ENCODE data around the gene CPED1.
A peak's percentile ranks its signal among the peaks of the same experiment; 100 is the strongest.

CPED1 gene

DNA sequence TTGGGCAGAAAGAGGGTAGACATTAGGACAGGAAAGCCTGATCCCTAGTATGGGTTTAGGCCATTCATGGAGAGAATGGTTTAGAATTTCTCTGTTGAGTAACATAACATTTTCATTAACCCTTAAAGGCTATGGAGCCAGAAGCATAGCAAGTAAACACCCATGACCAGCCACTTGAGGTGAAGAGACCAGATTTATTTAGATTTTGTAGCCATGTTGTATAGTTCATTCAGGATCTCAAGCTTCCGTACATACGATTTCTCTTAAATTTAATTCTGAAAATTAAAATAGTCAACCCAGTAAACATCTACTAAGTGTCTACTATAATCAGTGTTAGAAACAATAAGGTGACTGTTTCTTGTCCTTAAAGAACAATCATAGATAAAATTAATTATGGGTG, 51.5 kb downstream of the CPED1 start:
- no peak for FAIRE-seq
- no peak for TF ChIP-seq POLR2A (IDR thresholded peaks at IDR 0.05; ENCODE audit: low read depth, low read length)
- no peak for DNase-seq (ENCODE audit: insufficient read length, low spot score)

DNA sequence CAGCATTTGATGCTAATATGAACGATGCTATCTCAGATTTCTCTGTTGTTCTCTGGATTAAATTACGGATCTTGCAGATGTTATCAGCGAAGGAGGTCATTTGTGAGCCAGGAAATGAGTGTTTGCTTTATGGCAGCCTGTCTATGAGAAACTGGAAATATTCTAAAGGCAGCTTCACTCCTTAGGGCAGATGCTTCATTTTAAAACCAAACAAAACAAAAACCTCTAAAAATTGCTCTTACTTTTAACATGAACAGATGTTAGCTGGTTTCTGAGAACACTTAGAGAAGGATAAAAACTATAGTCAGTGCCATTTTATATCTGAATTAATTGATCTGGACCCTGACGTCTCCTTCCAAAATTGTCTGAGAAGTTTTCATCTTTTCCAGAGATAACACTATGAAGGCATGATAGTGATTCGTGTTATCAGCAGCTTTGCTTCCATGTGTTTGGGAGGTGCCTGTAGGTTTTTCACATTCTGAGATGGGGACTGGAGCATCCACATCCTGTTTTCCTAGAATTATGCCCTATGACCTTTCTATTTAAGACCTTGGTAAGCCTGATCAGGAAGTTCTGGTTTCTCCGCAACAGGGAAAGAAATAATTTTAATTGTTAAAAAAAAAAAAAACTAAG, 53.1 kb downstream of the CPED1 start:
- FAIRE-seq, result no peak
- DNase-seq (ENCODE audit: insufficient read length, low spot score), result no peak
- no peak for TF ChIP-seq POLR2A (IDR thresholded peaks at IDR 0.05; ENCODE audit: low read depth, low read length)

DNA sequence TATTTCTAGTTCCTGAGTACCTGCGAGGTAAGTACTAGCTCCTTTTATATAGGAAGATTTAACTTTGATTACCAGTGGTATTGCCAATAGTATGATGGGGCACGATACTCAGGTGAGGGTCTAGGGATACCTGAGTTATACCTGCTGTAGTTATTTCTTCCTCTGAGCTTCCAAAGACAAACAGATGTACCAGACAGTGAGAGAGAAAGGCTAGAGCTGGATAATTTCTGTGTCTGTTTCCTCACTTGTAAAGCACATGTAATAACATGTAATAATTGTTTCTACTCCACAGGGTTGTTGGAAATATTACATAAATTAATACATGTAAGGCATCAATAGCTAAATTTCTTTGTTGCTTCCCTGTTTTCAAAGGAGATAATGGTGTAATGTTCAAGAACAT, 53.7 kb downstream of the CPED1 start:
- TF ChIP-seq POLR2A (IDR thresholded peaks at IDR 0.05; ENCODE audit: low read depth, low read length), result no peak
- FAIRE-seq, result no peak
- no peak for DNase-seq (ENCODE audit: insufficient read length, low spot score)

DNA sequence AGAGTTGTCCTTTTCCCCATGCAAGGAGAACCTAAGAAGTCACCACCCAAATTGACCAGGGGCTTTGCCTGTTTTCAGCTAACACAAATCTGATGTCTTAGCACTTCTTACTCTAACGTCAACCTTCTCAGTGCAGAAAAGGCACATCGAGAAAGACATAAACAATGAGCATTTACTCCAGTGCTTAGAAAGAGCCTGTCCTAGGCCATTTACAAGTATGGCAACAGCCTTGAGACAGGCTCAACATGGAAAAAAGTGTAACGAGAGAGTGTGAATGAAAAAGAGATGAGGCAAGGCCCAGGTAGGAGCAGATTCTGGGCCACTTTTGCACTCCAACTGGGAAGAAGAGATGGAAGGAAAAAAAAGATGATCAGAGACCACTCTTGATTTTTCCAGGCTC, 54.4 kb downstream of the CPED1 start:
- TF ChIP-seq POLR2A (IDR thresholded peaks at IDR 0.05; ENCODE audit: low read depth, low read length), result no peak
- DNase-seq (ENCODE audit: insufficient read length, low spot score) (no peak), FAIRE-seq (peak; percentile 23)

DNA sequence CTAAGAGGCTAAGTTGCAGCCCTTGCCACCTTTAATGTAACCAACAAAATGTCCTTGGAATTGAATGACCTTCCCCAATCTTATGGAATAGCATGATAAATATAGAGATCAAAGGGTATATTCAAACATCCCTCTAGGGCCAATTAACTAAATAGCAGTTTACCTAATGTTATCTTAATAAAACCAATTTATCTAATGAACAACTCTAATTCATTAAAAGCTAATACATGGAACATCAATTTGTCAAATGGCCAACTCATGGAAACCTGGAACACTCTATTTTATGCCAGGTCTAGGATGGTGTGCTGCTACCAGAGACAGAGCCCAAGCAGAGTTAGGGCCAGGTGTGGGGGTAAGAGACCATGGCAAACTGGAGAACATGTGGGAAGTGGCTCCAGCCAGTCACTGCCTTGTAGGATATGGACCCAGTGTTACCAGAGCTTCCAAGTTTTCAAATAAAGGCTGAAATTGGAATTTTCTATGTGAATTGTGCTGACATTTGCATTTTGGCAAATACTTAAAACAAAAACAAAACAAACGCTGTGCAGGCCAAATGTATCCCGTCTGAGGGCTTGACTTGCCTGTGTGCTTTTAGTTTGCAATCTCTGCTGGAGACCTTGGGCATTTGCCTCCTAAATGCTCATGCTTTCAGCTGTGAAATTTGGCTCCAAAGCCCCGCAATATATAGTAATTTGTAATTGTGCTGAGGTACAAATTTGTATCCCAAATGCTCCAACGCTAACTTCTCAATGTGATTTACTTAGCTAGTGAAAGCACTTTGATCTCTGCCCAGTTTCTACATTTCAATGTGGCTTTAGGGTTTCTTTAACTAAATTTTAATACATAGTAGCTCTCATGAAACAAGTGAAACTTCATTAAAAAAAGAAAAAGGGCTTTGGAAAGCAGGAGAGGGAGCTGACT, 55.1 kb downstream of the CPED1 start:
- FAIRE-seq (no peak), DNase-seq (ENCODE audit: insufficient read length, low spot score) (no peak)
- no peak for TF ChIP-seq POLR2A (IDR thresholded peaks at IDR 0.05; ENCODE audit: low read depth, low read length)

DNA sequence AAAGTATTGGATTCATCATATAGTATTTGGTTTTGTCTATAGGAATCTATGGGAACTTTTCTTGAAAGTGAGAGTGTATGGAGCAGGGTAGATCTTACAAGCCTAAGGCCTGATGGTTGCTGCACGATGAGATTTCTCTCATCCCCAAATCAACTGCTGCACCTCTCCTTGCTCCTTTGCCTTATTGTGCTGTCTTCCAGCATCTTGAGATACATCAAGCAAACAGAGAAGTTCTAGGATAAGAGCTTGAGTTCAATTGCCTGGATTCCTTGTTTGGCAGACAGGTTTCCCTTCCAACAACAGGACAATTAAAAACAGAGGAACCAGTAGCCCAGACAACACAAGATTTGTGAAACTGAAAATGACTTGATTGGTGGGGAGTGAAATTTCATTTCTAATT, 56.6 kb downstream of the CPED1 start:
- FAIRE-seq, result no peak
- DNase-seq (ENCODE audit: insufficient read length, low spot score), result no peak
- no peak for TF ChIP-seq POLR2A (IDR thresholded peaks at IDR 0.05; ENCODE audit: low read depth, low read length)

DNA sequence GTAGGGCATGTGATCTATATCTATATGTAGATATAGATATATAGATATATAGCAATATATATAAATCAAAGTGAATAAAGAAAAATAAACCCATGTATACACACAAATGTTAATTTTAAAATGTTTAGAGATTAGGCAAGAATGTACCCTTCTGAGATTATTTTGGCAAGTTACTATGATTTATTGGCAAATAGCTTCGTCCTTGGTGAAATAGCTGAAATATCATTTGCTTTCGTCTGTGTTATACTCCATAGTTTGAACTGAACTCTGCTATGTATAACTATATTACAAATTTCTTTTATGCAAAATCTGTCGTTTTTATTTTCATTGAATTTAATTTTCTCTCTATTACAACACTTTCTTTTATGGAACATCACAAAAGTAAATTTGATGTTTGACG, 57.5 kb downstream of the CPED1 start:
- FAIRE-seq (no peak), DNase-seq (ENCODE audit: insufficient read length, low spot score) (no peak)
- no peak for TF ChIP-seq POLR2A (IDR thresholded peaks at IDR 0.05; ENCODE audit: low read depth, low read length)

DNA sequence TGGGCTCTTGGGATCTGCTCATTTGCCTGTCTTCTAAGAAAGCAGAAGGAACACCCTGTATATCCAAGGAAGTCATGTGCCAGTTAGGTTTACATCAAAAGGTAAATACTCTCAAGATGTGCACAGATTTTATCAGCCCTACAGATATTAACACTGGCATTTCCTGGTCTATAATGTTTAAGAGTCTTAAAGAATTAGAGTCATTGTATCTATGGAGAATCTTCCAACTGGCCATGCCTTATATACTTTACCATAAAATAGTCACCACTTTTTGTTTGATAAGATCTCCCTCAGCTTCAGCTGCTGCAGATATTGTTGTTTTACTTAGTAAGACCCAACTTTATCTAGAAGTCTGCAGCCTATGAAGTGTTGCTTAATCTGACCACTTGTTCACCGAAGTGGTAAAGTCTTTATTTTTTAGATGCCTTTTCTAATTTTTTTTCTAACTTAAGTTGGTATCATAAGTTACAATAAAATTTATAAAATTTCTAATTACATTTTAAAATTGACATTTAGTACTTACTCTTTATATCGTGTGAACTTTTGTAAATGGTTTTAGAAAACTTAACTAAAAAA, 58.5 kb downstream of the CPED1 start:
- FAIRE-seq (peak; percentile 41), DNase-seq (ENCODE audit: insufficient read length, low spot score) (no peak)
- no peak for TF ChIP-seq POLR2A (IDR thresholded peaks at IDR 0.05; ENCODE audit: low read depth, low read length)

DNA sequence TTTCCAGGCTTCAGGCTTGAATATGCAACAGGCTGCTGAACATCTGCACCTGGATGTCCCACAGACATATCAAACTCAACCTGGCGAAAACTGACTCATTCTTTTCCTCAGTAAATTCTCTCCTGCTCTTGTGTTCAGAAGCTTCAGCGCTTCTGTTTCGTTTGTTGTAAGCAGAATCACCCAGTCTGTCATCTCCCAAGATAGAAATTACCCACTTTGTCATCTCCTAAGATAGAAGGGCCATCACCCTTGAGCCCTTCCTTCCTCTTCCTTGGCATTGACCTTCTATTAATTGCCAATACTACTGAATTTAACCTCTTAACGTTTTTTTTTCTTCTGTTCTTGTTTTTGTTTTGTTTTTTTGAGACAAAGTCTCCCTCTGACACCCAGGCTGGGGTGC, 59.7 kb downstream of the CPED1 start:
- no peak for FAIRE-seq
- TF ChIP-seq POLR2A (IDR thresholded peaks at IDR 0.05; ENCODE audit: low read depth, low read length), result no peak
- DNase-seq (ENCODE audit: insufficient read length, low spot score), result no peak

DNA sequence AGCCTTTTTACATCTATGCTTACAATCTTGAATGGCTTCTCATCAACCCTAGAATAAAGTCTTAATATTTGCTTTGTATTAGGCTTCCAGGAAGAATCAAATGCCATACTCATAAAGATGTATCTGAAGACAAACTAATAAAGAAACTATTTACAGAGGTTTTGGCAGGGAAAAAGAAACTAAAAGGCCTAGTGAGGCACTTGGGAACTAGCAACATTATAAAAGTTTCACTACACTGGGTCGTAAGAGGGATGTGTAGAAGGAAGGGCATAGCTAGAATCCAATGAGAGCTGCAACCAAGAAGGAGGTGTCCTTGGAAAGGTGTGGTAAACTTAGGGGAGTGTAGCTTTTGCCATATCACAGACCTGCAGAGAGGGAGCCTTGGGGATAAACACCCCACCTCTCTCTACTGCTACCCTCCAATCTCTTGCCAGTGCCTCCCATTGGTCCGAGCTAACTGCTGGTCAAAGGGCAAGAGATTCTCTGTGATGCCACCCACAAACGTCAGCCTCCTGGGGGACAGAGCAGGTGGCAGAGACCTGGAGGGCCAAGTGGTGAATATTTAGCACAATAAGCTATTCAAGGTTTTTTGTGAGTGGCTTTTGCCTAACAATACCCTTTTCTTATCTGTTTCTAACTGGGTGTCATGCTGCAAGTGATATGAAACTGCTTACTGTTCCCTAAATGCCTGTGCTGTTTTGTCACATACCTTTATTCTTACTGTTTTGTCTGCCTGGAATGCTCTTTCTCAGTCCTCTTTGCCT, 60.7 kb downstream of the CPED1 start:
- FAIRE-seq, result peak; percentile 61
- TF ChIP-seq POLR2A (IDR thresholded peaks at IDR 0.05; ENCODE audit: low read depth, low read length), result no peak

DNA sequence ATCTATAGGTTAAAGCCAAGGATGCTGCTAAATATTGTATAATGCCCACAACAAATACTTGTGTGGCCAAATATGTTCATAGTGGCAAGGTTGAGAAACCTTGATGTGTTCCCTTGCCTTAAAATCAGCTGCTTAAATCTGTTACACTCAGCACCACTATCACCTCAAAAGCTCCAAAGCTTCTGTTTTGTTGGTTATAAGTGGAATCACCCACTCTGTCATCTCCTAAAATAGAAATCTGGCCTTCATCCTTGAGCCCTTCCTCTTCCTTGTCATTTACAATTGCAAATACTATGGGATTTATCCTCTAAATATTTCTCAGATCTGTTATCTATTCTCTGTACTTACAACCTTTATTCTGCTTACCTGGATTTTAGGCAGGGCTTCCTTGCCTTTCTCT, 61.4 kb downstream of the CPED1 start:
- no peak for TF ChIP-seq POLR2A (IDR thresholded peaks at IDR 0.05; ENCODE audit: low read depth, low read length)
- DNase-seq (ENCODE audit: insufficient read length, low spot score) (no peak), FAIRE-seq (no peak)

More for the DNA sequence above, 60.7 kb downstream of the CPED1 start:
- DNase-seq (ENCODE audit: insufficient read length, low spot score), result no peak

DNA sequence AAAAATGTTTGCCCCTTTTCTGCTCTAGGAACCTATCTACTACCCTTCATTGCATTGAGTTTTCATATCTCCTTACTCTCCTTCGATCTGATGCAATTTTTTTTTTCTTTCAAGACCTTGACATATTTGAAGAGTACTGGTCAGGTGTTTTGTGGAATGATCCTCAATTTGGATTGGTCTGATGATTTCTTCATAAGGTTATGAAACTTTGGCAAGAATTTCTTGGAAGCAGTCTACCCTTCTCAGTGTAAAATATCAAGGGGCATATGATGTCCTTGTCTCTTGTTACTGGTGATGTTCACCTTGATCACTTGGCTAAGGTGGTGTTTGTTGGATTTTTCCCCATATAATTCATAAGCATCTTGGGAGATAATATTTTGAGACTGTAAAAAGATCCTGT, 64.7 kb downstream of the CPED1 start:
- FAIRE-seq (no peak), DNase-seq (ENCODE audit: insufficient read length, low spot score) (no peak)
- no peak for TF ChIP-seq POLR2A (IDR thresholded peaks at IDR 0.05; ENCODE audit: low read depth, low read length)

DNA sequence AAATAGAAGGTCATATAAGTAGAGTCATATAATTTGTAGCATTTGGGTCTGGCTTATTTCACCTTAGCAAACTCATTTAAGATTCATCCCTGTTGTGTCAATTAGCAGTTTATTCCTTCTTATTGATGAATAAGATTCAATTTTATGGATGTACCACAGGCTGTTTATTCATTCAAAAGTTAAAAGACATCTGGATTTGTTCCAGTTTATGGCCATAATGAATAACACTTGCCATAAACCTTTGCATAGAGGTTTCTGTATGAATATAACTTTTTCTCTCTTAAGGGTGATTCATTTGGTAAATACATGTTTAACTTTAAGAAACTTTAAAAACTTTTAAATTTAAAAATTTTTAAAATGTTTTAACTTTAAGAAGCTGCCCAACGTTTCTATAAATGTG, 66.4 kb downstream of the CPED1 start:
- FAIRE-seq, result no peak
- DNase-seq (ENCODE audit: insufficient read length, low spot score), result no peak
- no peak for TF ChIP-seq POLR2A (IDR thresholded peaks at IDR 0.05; ENCODE audit: low read depth, low read length)

DNA sequence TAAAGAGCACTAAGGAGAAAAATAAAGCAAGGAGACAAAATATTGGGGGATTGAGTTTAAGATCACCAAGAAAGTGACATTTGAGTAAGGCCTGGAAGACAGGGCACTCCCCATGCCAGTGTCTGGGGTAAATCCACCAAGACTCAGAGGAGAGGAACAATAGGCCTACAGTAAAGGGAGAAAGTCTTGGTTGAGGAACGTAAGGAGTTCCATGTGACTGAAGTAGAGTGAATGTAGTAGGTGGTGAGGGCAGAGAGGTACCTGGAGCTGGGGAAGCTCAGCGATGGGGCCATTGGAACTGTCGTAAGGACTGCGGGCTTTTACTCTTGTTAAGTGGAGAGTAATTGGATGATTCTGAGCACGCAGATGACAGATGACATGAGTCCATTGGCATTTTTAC, 69.4 kb downstream of the CPED1 start:
- TF ChIP-seq POLR2A (IDR thresholded peaks at IDR 0.05; ENCODE audit: low read depth, low read length), result no peak
- no peak for FAIRE-seq
- no peak for DNase-seq (ENCODE audit: insufficient read length, low spot score)

Data from H54 (cell line).